H9 (cell line): ENCODE results near the gene CNGA2. TPM values are rescaled to one million over a fixed set of nuclear protein-coding genes. Genes with fewer than 3 reads are reported as not detected.

Experiments used
- DNase-seq: peaks from one replicate; pipeline ENCODE4 v3.0.0-alpha.2; 2017
- H2AFZ ChIP-seq: one replicate; pipeline ENCODE4 v1.6.1; 2013; ENCODE audit warnings: mild to moderate bottlenecking, low read length, control low read depth, moderate library complexity
- H2AK5ac ChIP-seq: 2 replicates; pipeline ENCODE4 v1.6.1; 2013; ENCODE audit warnings: low read length, control low read depth, mixed read lengths; ENCODE audit not compliant: insufficient read length
- H2BK120ac ChIP-seq: one replicate; pipeline ENCODE4 v1.6.1; 2013; ENCODE audit warnings: low read depth, mild to moderate bottlenecking, low read length, control low read depth, inconsistent platforms; ENCODE audit not compliant: poor library complexity, severe bottlenecking
- H2BK12ac ChIP-seq: 2 replicates; pipeline ENCODE4 v1.6.1; 2013; ENCODE audit warnings: low read length, control low read depth, mixed read lengths, low read depth; ENCODE audit not compliant: insufficient read length
- H2BK15ac ChIP-seq: 2 replicates; pipeline ENCODE4 v1.6.1; 2013; ENCODE audit warnings: low read depth, low read length, control low read depth
- H2BK20ac ChIP-seq: one replicate; pipeline ENCODE4 v1.6.1; 2013; ENCODE audit warnings: low read depth, mild to moderate bottlenecking, low read length, control low read depth, inconsistent platforms; ENCODE audit not compliant: poor library complexity, severe bottlenecking
- H2BK5ac ChIP-seq: 2 replicates; pipeline ENCODE4 v1.6.1; 2013; ENCODE audit warnings: low read length, control low read depth, mixed read lengths; ENCODE audit not compliant: insufficient read length
- H3K14ac ChIP-seq: 2 replicates; pipeline ENCODE4 v1.6.1; 2013; ENCODE audit warnings: low read length, control low read depth; ENCODE audit not compliant: insufficient read depth
- H3K18ac ChIP-seq: 2 replicates; pipeline ENCODE4 v1.6.1; 2013; ENCODE audit warnings: low read depth, mild to moderate bottlenecking, mixed read lengths, low read length, control low read depth; ENCODE audit not compliant: insufficient read length
- H3K23ac ChIP-seq: 2 replicates; pipeline ENCODE4 v1.6.1; 2013; ENCODE audit warnings: low read length, control low read depth, mixed read lengths, low read depth; ENCODE audit not compliant: insufficient read length
- H3K23me2 ChIP-seq: 2 replicates; pipeline ENCODE4 v1.6.1; 2013; ENCODE audit warnings: low read depth, mild to moderate bottlenecking, mixed read lengths, low read length, control low read depth; ENCODE audit not compliant: insufficient read length, poor library complexity, severe bottlenecking
- H3K27ac ChIP-seq: 2 replicates; pipeline ENCODE4 v1.5.1; 2013; ENCODE audit warnings: low read length, control low read depth, mixed read lengths, low read depth; ENCODE audit not compliant: insufficient read length
- H3K27me3 ChIP-seq: 2 replicates; pipeline ENCODE4 v1.6.1; 2013; ENCODE audit warnings: low read length, control low read depth, inconsistent platforms; ENCODE audit not compliant: insufficient read depth
- H3K4ac ChIP-seq: 2 replicates; pipeline ENCODE4 v1.6.1; 2013; ENCODE audit warnings: low read depth, mild to moderate bottlenecking, control low read depth, inconsistent platforms, low read length, moderate library complexity
- H3K4me1 ChIP-seq: 2 replicates; pipeline ENCODE4 v1.6.1; 2013; ENCODE audit warnings: low read length, control low read depth, inconsistent platforms; ENCODE audit not compliant: insufficient read depth
- H3K4me2 ChIP-seq: 2 replicates; pipeline ENCODE4 v1.6.1; 2013; ENCODE audit warnings: low read length, control low read depth, mixed read lengths; ENCODE audit not compliant: insufficient read length, insufficient read depth
- H3K56ac ChIP-seq: 2 replicates; pipeline ENCODE4 v1.6.1; 2013; ENCODE audit warnings: low read depth, mild to moderate bottlenecking, mixed read lengths, low read length, control low read depth; ENCODE audit not compliant: insufficient read length
- H3K79me1 ChIP-seq: 2 replicates; pipeline ENCODE4 v1.6.1; 2013; ENCODE audit warnings: low read depth, mild to moderate bottlenecking, moderate library complexity, low read length, control low read depth, inconsistent platforms; ENCODE audit not compliant: insufficient read depth, poor library complexity, severe bottlenecking
- H3K79me2 ChIP-seq: 2 replicates; pipeline ENCODE4 v1.6.1; 2013; ENCODE audit warnings: low read length, control low read depth, inconsistent platforms; ENCODE audit not compliant: insufficient read depth
- H3K9ac ChIP-seq: 2 replicates; pipeline ENCODE4 v1.6.1; 2013; ENCODE audit warnings: low read length, control low read depth, mixed read lengths; ENCODE audit not compliant: insufficient read length; ENCODE audit errors: extremely low read depth
- H3K9me3 ChIP-seq: one replicate; pipeline ENCODE4 v1.6.1; 2013; ENCODE audit warnings: low read depth, low read length, inconsistent platforms; ENCODE audit not compliant: control insufficient read depth
- H3T11ph ChIP-seq: one replicate; pipeline ENCODE4 v1.6.1; 2013; ENCODE audit warnings: mild to moderate bottlenecking, low read length, control low read depth, inconsistent platforms
- H4K20me1 ChIP-seq: one replicate; pipeline ENCODE4 v1.6.1; 2013; ENCODE audit not compliant: control insufficient read depth, insufficient read length, insufficient read depth
- H4K5ac ChIP-seq: 2 replicates; pipeline ENCODE4 v1.6.1; 2013; ENCODE audit warnings: low read depth, mild to moderate bottlenecking, mixed read lengths, low read length, control low read depth; ENCODE audit not compliant: insufficient read length
- H4K8ac ChIP-seq: replicated peaks from 2 replicates; pipeline ENCODE4 v1.6.1; 2013; ENCODE audit warnings: low read length, control low read depth, mixed read lengths, low read depth; ENCODE audit not compliant: insufficient read length
- H4K91ac ChIP-seq: 2 replicates; pipeline ENCODE4 v1.6.1; 2013; ENCODE audit warnings: low read depth, mild to moderate bottlenecking, moderate library complexity, mixed read lengths, low read length, control low read depth; ENCODE audit not compliant: insufficient read length
- H3K27ac Mint-ChIP-seq, 3 experiments: 2 replicates in 2 of 3; 3 replicates in 1 of 3; pipeline ENCODE4 v1.8.0; 2020 to 2021; ENCODE audit warnings: mixed read lengths in 3 of 3, mild to moderate bottlenecking in 1 of 3, moderate library complexity in 1 of 3
- H3K27me3 Mint-ChIP-seq: 2 replicates; pipeline ENCODE4 v1.8.0; 2021; ENCODE audit warnings: low read depth, mild to moderate bottlenecking, moderate library complexity, mixed read lengths
- H3K36me3 Mint-ChIP-seq, 3 experiments: 2 replicates in 2 of 3; 3 replicates in 1 of 3; pipeline ENCODE4 v1.8.0; 2020 to 2021; ENCODE audit warnings: low read depth in 3 of 3, mixed read lengths in 3 of 3; ENCODE audit not compliant: insufficient read depth in 1 of 3
- H3K4me1 Mint-ChIP-seq, 2 experiments: 2 replicates each; pipeline ENCODE4 v1.8.0; 2020; ENCODE audit warnings: mixed read lengths in 2 of 2
- H3K4me3 Mint-ChIP-seq, 2 experiments: 2 replicates in 1 of 2; 3 replicates in 1 of 2; pipeline ENCODE4 v1.8.0; 2020 to 2021; ENCODE audit warnings: mild to moderate bottlenecking in 2 of 2, mixed read lengths in 2 of 2, moderate library complexity in 1 of 2
- H3K9me3 Mint-ChIP-seq, 2 experiments: 2 replicates in 1 of 2; 3 replicates in 1 of 2; pipeline ENCODE4 v1.8.0; 2020; ENCODE audit warnings: mild to moderate bottlenecking in 2 of 2, mixed read lengths in 2 of 2, moderate library complexity in 1 of 2
- CTCF ChIP-seq: fragments of 200-600 bp; sonication (generic); conservative IDR thresholded peaks from 3 replicates; pipeline ENCODE4 v1.8.0; 2021; ENCODE audit warnings: antibody characterized with exemption, mild to moderate bottlenecking
- WGBS: extraction: QIAGEN DNeasy Blood & Tissue Kit; methylation state at CpG from one replicate; pipeline ENCODE4 v1.1.7; 2013; ENCODE audit warnings: missing lambda C conversion rate, low lambda C conversion rate, mixed read lengths; ENCODE audit not compliant: insufficient read length; ENCODE audit errors: extremely low coverage; 5-methylcytosine and 5-hydroxymethylcytosine counted together
- total RNA-seq: library from RNA; stranded (reverse); gene quantifications from 2 replicates; pipeline ENCODE4 v1.2.1, GENCODE V29; 2021

Gene CNGA2
- total RNA-seq, 1 experiment from 2014 or later, result not detected

- Histone ChIP-seq H3K4me2 (no peak overlapping the region), H3K9ac (no peak overlapping the region), H3K4me1 (no peaks in the 10 kb centered on the region), H2BK12ac (no peak overlapping the region), H3K14ac (no peak overlapping the region), H2BK15ac (no peak overlapping the region), H4K20me1 (no peaks in the 10 kb centered on the region), H2BK20ac (no peak overlapping the region), H3K79me1 (no peaks in the 10 kb centered on the region), H3T11ph (no peak overlapping the region), H3K23me2 (no peaks in the 10 kb centered on the region), H3K9me3 (peaks cover 71% of the 10 kb centered on the region), H4K91ac (no peak overlapping the region), H3K56ac (no peak overlapping the region), H3K4ac (no peak overlapping the region), H3K23ac (no peak overlapping the region), H2AK5ac (no peak overlapping the region), H4K5ac (no peak overlapping the region), H3K18ac (no peak overlapping the region), H3K27ac (no peak overlapping the region), H3K27me3 (no peaks in the 10 kb centered on the region), H2BK5ac (no peak overlapping the region), H4K8ac (no peak overlapping the region), H2BK120ac (no peak overlapping the region), H3K79me2 (no peaks in the 10 kb centered on the region; the same call in 1 of the 2 replicates), H2AFZ (no peak overlapping the region)
- no CpG with 5 or more reads among the region's 3 CpGs for WGBS
- Mint-ChIP-seq H3K4me1 (no peaks in the 10 kb centered on the region), H3K36me3 (peaks cover 0 to 9% (median 4%) of the 10 kb centered on the region in 3 experiments; a peak in 5 of 7 replicates), H3K27ac (no peak overlapping the region), H3K9me3 (peaks cover 75 to 85% of the 10 kb centered on the region in 2 experiments), H3K27me3 (peaks cover 12% of the 10 kb centered on the region), H3K4me3 (no peak overlapping the region)
- TF ChIP-seq CTCF, result no peak
- no peak for DNase-seq
These were observed 59.3 kb downstream of the CNGA2 start for GRCh38 chrX:151793886-151794285.

Other genes starting within 250 kb of the CNGA2 start
- not detected in 2 replicates for gene PASD1, start 171.1 kb upstream of the CNGA2 start, total RNA-seq
- gene PRRG3, start 39.3 kb upstream of the CNGA2 start, total RNA-seq, result 2.7 and 4.9 TPM in 2 replicates
- gene FATE1, start 18.7 kb upstream of the CNGA2 start, total RNA-seq, result not detected in 2 replicates
- 0.53 and 0.68 TPM in 2 replicates for gene MAGEA4, start 178.1 kb downstream of the CNGA2 start, total RNA-seq
- 1.4 and 1.8 TPM in 2 replicates for gene GABRE, start 239.9 kb downstream of the CNGA2 start, total RNA-seq